ENCODE data around the gene TIAM1.

The TIAM1 gene

GRCh38 chr21:31326522-31327242 lies 17.4 kb downstream of the TIAM1 start:
- no peak for FAIRE-seq

DNA sequence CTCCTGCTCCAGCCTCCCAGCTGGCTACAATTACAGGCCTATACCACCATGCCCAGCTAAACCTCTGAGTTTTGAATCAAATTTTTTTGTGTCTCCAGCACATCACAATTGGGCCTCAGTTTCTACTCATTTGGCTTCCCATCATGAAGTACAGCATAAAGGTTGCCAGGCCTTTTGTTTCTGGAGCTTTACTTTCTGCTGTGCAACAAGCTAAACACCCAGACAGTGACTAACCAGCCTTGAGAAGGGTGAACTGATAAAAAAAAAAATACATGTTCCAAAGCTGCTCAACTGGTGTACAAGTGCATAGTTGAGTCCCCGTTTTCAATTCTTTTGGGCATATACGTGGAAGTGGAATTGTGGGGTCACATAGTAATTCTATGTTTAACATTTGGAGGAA lies 25.1 kb downstream of the TIAM1 start:
- no peak for FAIRE-seq

- FAIRE-seq = no peak
Measured at GRCh38 chr21:31317688-31318087, 26.4 kb downstream of the TIAM1 start.

- no peak for FAIRE-seq
Measured at GRCh38 chr21:31316488-31317169, 27.4 kb downstream of the TIAM1 start.

DNA sequence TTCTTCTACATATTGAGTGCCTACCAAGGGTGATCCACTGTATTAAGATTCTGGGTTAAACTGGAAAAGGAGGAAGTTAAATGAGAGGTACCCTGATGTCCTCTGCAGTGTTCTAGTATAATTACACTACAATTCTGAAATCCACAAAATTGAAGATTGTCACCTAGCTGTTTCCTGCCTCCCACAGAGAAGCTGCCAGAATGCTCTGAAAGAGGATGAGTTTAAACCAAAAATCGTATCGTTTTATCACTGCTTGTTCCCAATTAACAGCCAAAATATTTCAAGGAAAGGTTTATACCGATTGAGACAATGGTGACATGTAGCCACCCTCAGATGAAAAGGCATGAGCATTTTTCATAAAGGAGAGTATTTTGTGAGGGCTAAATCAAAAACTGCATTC lies 28.0 kb downstream of the TIAM1 start:
- no peak for FAIRE-seq

DNA sequence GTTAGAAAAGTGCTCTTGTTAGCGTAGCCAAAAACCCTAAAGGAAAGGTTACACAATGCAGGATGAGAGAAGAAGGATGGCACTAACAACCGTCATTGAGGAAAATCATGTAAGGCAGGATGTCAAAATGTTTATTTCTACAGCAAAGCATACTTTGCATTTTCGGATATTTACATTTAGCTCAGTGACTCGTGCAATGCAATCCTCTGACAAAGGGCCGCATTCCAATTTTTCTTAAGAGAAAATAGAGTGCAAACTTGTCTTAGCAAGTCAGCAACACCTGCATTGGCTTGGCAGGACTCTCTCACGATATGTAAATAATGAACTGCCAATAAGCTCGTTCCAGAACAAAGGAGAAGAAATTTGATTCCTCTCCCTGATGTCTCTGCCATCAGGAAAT lies 33.3 kb downstream of the TIAM1 start:
- FAIRE-seq = no peak

GRCh38 chr21:31308584-31308983 lies 35.5 kb downstream of the TIAM1 start:
- FAIRE-seq = no peak

GRCh38 chr21:31305888-31306287 lies 38.2 kb downstream of the TIAM1 start:
- FAIRE-seq = no peak

DNA sequence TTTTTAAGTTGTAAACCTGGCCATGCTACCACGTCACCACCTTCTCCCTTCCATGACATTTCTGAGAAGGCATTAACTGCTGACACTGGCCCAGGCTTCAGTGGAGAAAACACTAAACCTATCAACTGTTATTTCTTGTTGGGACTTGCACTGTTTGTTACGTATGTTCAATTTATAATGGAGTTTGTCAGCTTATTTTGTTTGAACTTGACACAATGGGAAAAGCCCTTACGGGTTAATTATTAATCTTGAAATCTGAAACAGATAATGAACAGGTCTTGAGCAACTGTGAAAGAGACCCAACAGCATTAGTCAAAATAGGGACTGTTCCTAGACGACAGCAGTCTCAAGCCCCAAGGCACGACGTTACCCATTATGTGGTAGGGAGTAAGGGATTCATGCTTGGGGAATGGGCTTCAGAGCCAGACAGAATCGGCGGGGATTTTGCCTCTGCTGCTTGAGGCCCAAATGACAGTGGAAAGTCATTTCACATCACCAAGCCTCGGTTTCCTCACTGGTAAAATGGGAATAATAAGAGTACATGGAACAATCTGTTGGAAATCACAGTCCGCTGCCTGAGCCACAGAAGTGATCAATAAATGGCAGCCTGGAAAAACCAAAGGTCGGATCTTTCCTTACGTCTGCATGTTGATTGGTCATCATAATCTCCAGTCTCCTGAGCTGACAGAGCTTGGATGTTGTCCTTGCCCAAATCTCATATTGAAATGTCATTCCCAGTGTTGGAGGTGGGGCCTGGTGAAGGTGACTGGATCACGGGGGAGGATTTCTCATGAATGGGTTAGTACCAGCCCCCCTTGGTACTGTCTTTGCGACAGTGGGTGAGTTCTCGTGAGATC lies 44.5 kb downstream of the TIAM1 start:
- FAIRE-seq = no peak

DNA sequence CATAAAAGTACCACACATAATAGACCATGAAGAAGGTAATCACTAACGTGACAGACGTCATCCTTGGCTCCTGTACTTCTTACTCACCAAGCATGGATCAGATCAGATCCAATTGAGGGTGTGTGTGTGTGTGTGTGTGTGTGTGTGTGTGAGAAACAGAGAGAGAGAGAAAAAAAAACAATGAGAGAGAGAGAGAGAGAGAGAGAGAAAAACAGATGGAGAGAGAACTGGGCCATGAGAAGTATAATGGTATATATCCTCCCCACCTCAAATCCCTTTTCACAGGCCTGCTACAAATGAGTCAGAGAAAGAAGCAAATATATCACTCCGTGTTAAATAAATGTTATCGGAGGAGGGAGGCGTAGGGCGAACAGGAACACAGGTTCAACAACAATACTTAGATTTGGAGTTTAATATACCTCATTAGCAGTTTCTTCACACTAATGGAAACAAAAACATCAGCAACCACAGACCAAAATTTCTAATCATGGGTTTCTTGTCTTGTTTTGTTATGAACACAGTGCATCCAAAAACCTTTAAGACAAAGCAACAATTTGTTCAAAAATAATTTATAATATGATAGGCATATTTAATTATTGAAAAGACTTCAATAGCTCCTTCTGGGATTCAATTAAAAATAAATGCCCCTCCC lies 45.3 kb downstream of the TIAM1 start:
- FAIRE-seq = no peak

DNA sequence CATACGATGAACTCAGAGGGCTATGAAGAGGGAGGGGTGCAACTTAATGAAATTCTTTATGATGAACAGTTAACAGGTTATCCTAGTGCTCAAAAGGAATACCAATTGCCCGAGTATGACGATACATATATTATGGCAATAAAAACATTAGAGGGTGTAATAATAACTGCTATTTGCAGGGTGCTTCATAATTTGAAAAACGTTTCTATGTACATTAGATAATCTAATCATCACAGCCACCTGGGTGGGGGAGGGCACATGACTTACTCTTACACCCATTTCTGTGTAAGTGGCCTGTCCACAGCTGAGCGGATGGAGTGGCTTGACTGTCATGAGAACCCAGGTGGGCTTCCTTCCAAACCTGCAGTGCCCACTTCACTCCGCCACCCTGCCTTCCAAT lies 46.3 kb downstream of the TIAM1 start:
- FAIRE-seq = no peak

DNA sequence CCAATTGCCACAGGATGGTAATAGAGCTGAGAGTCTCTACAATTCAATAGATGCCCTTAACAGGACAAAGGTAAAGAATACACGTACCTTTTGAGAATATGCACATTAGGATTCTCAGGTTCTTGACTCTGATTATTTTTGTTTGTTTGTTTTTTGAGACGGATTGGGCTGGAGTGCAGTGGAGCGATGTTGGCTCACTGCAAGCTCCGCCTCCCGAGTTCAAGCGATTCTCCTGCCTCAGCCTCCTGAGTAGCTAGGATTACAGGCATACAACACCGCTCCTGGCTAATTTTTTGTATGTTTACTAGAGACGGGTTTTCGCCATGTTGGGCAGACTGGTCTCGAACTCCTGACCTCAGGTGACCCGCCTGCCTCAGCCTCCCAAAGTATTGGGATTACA lies 48.4 kb downstream of the TIAM1 start:
- FAIRE-seq = no peak

GRCh38 chr21:31294691-31295090 lies 49.4 kb downstream of the TIAM1 start:
- no peak for FAIRE-seq

- no peak for FAIRE-seq
Measured at GRCh38 chr21:31293986-31294385, 50.1 kb downstream of the TIAM1 start.

GRCh38 chr21:31290765-31291164 lies 53.3 kb downstream of the TIAM1 start:
- FAIRE-seq = no peak

DNA sequence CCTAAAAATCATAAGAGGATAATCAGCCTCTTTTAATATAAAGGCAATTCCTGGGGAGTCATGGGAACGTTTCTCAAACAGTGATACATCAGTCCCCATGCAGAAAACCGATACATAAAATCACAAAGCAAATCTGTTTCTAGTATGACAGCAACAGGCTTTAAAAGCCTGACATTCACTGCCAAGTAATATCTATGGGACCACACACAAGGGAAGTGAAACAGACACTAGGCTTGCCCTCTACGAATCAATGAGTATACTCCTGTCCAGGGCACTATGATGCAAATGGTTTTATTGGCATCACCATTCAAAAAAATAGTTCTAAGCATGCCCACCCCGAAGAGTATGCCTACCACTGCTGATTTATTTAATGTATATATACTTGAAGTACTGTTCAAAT lies 54.4 kb downstream of the TIAM1 start:
- FAIRE-seq = no peak

- no peak for FAIRE-seq
Measured at GRCh38 chr21:31288191-31288590, 55.9 kb downstream of the TIAM1 start.

DNA sequence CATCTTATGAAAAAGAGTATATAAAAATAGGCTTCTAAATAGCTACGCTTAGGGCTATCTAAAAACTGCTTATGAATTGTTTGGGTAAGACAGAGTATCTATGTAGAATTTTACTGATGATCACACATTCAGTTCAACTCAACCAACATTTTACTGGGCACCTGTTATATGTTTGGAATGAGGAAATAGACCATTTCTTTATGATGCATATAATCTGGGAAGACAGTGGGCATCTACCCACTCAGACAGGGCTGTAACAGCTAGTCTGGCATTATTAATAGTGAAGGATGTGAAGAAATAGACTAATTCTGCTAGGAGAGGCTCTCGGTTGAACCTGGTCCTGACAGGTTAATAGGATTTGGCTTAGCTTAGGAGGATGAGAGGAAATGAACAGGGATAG lies 56.9 kb downstream of the TIAM1 start:
- no peak for FAIRE-seq

GRCh38 chr21:31286621-31287020 lies 57.4 kb downstream of the TIAM1 start:
- no peak for FAIRE-seq

GRCh38 chr21:31284797-31285397 lies 59.2 kb downstream of the TIAM1 start:
- FAIRE-seq = no peak

GRCh38 chr21:31283025-31283424 lies 61.0 kb downstream of the TIAM1 start:
- no peak for FAIRE-seq

DNA sequence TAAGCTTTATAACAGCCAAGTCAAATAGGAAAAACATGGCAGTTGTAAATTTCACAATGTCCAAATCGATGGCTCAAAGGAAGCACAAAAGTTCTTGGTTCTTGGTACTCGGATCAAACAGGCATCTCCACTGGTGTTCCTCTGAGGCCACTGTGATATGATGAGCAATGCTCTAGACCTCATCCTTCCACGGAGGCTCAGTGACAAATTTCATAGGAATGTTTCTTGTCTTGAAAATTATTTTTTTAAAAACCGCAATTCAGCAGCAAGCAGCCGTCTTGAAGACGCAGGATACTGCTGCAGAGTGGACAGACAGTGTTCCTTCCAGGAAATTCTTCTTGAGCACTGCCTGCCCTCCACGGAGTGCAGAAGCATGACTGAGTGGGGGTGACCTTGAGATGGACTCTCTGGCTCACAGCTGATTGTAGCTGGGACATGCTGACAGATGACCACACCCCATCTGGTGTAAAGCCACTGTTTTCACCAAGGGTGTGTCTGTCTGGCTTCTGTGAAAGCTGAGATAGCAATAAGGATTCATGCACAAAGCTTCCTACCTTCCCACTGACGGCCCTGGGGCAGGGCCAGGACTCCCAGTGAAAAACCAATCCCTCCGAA lies 61.9 kb downstream of the TIAM1 start:
- FAIRE-seq = no peak

Measured in G401.6 (cell line).